RCC 7860 (cell line): Measurements from ENCODE around the gene CLASP1.
A peak's percentile ranks its signal among the peaks of the same experiment; 100 is the strongest.

Experiments
- DNase-seq: peaks from one replicate; pipeline ENCODE4 v3.0.0-alpha.2; 2015; ENCODE audit warnings: low spot score
- FAIRE-seq: peaks from 2 replicates; lab custom pipeline; 2012; peaks lifted over from hg19 to GRCh38; lab: Jason Lieb, UNC

CLASP1 gene

GRCh38 chr2:121513597-121514333 is 135.5 kb downstream of the CLASP1 start:
- FAIRE-seq (no peak), DNase-seq (no peak)

DNA sequence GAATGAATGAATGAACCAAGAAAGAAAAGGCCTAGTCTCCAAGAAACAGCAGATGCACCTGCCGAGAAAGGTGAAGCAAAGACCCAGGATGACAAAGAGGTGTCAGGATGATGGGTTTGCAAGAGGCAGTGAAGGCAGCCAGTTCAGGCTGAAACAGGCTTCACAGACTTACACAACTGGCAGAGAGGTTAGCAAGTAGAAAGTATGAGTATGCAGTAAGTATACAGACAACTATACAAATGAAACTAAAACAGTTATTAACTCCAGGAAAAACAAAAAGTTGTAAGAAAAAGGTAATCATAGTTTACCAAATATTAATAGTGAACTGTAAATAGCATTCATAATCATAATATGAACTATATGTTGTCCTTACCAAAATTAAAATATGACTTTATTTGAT is 138.4 kb downstream of the CLASP1 start:
- FAIRE-seq (peak; percentile 4), DNase-seq (no peak)

DNA sequence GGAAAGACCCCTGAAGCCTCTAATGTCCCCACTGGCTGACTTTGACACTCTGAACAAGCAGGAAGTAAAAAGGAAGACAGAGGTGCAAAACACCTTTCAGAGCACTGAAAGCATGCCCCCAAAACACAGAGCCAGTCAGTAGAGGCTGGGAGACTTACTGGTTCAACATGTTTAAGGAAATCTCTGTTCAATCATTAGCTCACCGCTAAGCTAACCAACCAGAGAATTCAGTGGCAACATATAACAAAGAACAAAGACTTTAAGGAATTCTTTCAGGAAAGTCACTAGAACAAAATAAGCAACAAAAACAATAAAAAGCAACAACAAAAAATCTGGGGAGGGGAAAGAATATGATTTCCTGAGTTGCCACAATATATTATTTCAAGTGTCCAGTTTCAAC is 142.6 kb downstream of the CLASP1 start:
- DNase-seq (no peak), FAIRE-seq (no peak)

- no peak for FAIRE-seq
- DNase-seq = no peak
Measured at GRCh38 chr2:121505986-121506586, 143.2 kb downstream of the CLASP1 start.

- FAIRE-seq (peak; percentile 80), DNase-seq (peak; percentile 76)
Measured at GRCh38 chr2:121505005-121505404, 144.3 kb downstream of the CLASP1 start.

- no peak for FAIRE-seq
Measured at GRCh38 chr2:121504316-121504715, 144.9 kb downstream of the CLASP1 start.

GRCh38 chr2:121502781-121503180 is 146.5 kb downstream of the CLASP1 start:
- no peak for FAIRE-seq
- no peak for DNase-seq

More at GRCh38 chr2:121504316-121504715, 144.9 kb downstream of the CLASP1 start:
- no peak for DNase-seq

DNA sequence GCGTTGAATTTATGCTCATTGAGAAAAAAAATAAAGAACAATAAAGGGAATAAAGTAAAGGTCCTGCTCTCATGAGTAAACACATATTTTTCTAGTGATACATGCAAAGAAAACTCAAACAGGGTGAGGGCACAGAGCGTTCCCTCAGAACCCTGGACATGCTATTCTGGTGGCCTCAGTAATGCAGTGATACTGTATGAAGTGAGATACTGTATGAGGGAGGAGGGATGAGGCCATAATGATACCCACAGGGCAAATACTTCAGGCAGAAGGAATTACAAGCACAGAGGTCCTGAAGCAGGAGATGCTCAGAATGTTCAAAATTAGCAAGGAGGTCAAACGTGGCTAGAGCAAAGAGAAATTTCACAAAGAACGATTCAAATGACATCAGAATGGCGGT is 147.0 kb downstream of the CLASP1 start:
- FAIRE-seq = no peak
- no peak for DNase-seq

GRCh38 chr2:121501554-121501953 is 147.7 kb downstream of the CLASP1 start:
- FAIRE-seq (no peak), DNase-seq (no peak)

GRCh38 chr2:121501031-121501430 is 148.2 kb downstream of the CLASP1 start:
- DNase-seq (no peak), FAIRE-seq (no peak)

- DNase-seq (no peak), FAIRE-seq (no peak)
Measured at GRCh38 chr2:121498731-121499130, 150.5 kb downstream of the CLASP1 start.

DNA sequence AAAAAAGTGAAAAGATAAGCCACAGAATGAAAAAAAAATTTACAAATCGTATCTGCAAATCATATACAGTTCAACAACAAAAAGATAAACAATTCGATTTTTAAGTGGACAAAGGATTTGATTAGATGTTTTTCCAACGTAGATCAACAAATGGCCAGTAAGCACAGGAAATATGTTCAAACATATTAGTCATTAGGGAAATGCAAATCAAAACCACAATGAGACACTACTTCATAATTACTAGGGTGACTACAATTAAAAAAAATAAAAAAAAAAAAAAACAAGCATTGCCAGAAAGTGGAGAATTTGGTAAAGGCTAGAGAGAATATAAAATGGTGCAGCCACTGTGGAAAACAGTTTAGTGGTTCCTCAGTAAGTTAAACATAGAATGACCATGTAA is 156.9 kb downstream of the CLASP1 start:
- DNase-seq = no peak
- FAIRE-seq = no peak

GRCh38 chr2:121491518-121491917 is 157.7 kb downstream of the CLASP1 start:
- DNase-seq (no peak), FAIRE-seq (no peak)

DNA sequence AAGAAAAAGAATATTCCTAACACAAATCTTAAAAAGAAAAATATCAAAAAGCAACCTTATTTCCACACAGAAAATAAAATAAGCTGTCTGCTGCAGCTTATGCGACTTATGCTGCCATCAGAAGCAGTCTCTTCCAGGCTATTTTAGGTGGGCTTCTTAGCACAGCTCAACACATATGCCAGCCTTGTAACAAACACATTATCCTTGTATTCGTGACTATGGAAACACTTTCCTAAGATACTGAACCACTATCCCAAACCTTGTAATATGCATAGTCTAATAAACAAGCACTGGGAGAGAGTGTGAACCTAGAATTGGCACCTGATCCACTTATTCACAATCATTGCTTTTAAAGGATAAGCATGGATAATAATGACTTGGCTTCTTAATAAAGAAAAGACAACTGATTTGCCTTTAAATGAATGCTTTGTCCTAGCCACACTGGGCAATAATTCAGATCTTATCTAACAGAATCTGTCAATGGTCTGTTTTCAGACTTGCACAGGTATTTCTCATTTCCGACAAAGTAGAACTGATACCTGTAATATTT is 158.6 kb downstream of the CLASP1 start:
- DNase-seq (no peak), FAIRE-seq (no peak)

DNA sequence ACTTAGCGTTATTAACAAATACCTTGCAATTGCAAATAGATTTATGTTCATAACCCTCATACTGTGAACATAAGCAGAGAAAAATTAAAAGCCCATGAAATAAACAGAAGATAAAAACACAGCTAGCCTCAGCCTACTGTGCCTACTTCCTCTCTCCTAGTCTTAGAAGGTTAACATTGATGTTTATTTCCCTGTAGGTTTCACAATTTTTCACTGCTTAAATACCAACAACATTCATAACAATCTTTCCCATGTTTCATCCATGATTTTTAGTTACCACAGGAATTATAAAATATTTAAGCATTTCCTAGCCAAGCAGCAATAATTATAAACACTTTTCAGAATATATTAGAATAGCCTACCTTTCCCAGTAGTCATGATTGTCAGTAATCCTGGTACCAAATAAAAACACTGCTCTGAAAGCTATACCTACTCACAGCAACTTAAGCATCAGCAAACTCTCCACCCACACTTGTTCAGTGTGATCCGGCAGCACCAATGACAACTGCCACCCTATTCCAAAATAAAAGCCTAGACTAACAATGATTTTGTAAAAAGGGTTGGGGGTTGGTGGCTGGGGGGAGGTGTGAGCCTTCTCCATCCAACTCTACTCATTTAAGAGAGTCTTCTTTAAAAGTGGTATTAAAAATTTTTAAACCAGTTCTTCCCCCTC is 159.2 kb downstream of the CLASP1 start:
- no peak for DNase-seq
- FAIRE-seq = no peak

- DNase-seq (no peak), FAIRE-seq (no peak)
Measured at GRCh38 chr2:121489284-121489683, 160.0 kb downstream of the CLASP1 start.

GRCh38 chr2:121486191-121486790 is 163.0 kb downstream of the CLASP1 start:
- FAIRE-seq = no peak
- DNase-seq = no peak

GRCh38 chr2:121485039-121485438 is 164.2 kb downstream of the CLASP1 start:
- FAIRE-seq = no peak

DNA sequence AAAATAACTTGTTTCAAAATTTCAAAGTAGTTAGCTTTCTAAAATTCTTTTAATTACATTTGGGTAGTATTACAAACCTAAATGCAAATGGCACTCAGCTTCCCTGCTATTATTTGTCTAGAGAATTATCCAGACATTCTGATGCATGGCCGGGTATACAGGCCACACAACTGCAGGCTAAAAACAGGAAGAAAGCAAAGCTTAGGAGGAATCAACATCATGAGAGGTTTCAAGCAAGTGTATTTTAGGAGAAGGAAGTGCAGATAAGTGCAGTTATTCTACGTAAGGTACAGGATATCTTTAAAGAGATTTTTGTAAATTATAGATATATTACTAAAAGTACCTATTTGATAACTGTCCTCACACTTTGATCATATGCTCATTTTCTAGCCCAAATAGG is 165.4 kb downstream of the CLASP1 start:
- FAIRE-seq (no peak), DNase-seq (no peak)

More at GRCh38 chr2:121485039-121485438, 164.2 kb downstream of the CLASP1 start:
- DNase-seq = no peak

DNA sequence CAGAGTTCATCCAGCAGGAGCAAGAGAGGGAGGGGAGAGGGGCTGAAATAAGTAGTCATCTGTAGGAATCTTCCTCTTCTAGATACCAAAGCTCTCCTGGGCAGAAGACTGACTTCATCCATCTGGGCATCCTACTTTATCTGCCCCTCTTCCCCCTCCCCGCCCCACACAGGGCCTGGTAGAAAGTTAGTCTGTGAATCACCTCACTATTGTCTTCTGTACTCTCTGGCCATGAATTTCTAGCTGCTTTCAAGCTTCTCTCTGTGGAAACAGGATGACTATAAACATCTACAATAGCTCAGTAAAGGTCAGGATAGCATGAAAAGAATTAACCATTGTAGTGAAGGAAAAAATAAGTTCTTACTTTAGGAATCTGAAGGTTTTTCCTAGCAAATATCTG is 166.2 kb downstream of the CLASP1 start:
- no peak for FAIRE-seq

GRCh38 chr2:121480826-121481225 is 168.4 kb downstream of the CLASP1 start:
- no peak for FAIRE-seq
- peak; percentile 18 for DNase-seq

More for the DNA sequence above, 166.2 kb downstream of the CLASP1 start:
- no peak for DNase-seq
